ENCODE data around the gene PIEZO1.

Gene PIEZO1

DNA sequence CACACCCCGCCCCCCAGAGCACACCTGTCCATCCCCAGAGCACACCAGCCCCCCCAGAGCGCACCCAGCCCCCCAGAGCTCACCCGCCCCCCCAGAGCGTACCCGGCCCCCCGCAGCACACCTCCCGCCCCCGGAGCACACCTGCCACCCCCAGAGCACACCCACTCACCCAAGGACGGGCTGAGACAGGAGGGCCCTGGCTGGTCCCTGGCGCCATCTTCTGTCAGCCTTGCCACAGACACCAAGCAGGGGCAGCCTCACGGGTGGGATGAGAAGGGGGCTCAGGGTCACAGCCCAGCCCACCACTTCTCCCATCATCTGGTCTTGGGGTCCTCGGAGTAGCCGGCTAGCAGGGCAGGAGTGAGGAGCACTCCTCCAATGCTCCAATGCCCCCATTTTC is 31.8 kb downstream of the PIEZO1 start:
- Mint-ChIP-seq H3K4me3 (no peak overlapping the region), H3K4me1 (peaks cover 13% of the 10 kb centered on the region), H3K27me3 (no peaks in the 10 kb centered on the region), H3K36me3 (ENCODE audit: insufficient read depth) (peaks cover 2% of the 10 kb centered on the region), H3K27ac (ENCODE audit: low read depth) (peak overlapping the region; percentile 51), H3K9me3 (no peaks in the 10 kb centered on the region)
- ATAC-seq (replicated peaks; ENCODE audit: extremely low read depth, poor library complexity, severe bottlenecking) (no peak), DNase-seq (ENCODE audit: low spot score in 2 of 2) (no peak)

DNA sequence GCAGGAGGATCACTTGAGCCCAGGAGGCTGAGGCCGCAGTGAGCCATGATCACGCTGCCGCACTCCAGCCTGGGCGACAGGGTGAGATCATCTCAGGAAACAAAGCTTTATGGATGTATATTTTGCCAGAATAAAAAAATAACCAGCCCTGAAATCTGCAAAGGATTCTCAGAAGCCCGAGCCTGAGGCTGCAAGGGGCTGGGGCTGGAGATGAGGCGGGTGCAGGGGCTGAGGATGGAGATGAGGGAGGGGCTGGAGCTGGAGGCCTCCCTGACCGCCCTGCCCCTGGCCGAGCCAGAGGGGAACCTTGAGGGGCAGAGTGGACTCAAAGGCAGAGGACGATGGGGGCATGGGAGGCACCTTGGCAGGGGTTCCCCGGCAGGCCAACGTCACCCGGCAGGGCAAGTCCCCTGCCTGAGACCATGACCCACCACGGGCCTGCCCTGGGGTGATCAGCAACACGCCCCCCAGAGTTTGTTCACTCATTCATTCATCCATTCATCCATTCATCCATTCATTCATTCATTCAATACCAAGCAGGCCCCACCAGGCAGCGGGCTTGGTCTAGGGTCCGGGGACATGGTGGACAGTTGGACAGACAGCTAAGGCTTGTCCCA is 32.5 kb downstream of the PIEZO1 start:
- Mint-ChIP-seq H3K27ac (ENCODE audit: low read depth) (no peak overlapping the region), H3K9me3 (no peaks in the 10 kb centered on the region), H3K4me1 (peaks cover 13% of the 10 kb centered on the region), H3K4me3 (no peak overlapping the region), H3K36me3 (ENCODE audit: insufficient read depth) (peaks cover 4% of the 10 kb centered on the region), H3K27me3 (no peaks in the 10 kb centered on the region)
- ATAC-seq (replicated peaks; ENCODE audit: extremely low read depth, poor library complexity, severe bottlenecking) (no peak), DNase-seq (ENCODE audit: low spot score in 2 of 2) (no peak)

DNA sequence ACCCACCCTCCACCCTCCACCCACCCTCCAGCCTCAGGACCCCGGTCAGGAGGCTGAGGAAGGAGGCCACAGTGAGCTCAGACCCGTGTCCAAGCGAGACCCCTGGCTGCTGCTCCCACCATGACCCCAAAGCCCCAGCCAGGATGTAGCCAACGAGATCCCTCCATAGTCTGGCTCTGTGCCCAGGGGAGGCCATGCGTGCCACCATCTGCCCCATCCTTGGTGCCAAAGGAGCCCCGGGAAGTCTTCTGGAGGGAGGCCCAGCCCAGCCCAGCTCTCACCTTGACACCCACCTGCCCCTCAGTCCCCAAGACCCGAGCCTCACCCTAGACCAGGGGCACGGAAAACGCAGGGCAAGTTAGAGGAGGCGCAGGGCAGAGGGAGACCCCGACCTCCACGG is 34.2 kb downstream of the PIEZO1 start:
- H3K27ac Mint-ChIP-seq (ENCODE audit: low read depth): no peak overlapping the region
- no peaks in the 10 kb centered on the region for H3K27me3 Mint-ChIP-seq
- peaks cover 9% of the 10 kb centered on the region for H3K36me3 Mint-ChIP-seq (ENCODE audit: insufficient read depth)
- DNase-seq (ENCODE audit: low spot score in 2 of 2): no peak
- ATAC-seq (replicated peaks; ENCODE audit: extremely low read depth, poor library complexity, severe bottlenecking): no peak
- H3K4me3 Mint-ChIP-seq: no peak overlapping the region
- H3K9me3 Mint-ChIP-seq: no peaks in the 10 kb centered on the region
- peaks cover 14% of the 10 kb centered on the region for H3K4me1 Mint-ChIP-seq

DNA sequence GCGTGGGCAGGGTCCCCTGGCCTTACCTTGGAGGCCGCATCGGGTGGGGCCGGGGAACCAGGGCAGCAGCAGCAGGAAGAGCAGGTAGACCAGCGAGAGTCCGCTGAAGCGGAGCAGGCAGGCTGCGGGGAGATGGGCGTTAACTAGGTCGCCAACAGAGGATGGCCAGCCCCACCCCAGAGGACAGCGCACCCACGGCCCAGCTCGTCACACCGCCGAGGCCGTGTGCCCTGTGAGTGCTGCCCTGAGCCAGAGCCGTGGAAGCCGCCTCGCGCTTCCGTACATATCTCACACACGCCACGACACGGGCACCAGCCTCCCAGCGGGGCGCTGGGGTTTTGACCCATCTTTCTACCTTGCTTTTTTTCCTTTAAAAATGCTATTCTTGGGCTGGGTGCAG is 35.7 kb downstream of the PIEZO1 start:
- DNase-seq (ENCODE audit: low spot score in 2 of 2) (no peak), ATAC-seq (replicated peaks; ENCODE audit: extremely low read depth, poor library complexity, severe bottlenecking) (no peak)
- no peaks in the 10 kb centered on the region for H3K9me3 Mint-ChIP-seq
- no peak overlapping the region for H3K4me3 Mint-ChIP-seq
- peaks cover 21% of the 10 kb centered on the region for H3K4me1 Mint-ChIP-seq
- no peak overlapping the region for H3K27ac Mint-ChIP-seq (ENCODE audit: low read depth)
- H3K36me3 Mint-ChIP-seq (ENCODE audit: insufficient read depth): peaks cover 11% of the 10 kb centered on the region
- no peaks in the 10 kb centered on the region for H3K27me3 Mint-ChIP-seq

DNA sequence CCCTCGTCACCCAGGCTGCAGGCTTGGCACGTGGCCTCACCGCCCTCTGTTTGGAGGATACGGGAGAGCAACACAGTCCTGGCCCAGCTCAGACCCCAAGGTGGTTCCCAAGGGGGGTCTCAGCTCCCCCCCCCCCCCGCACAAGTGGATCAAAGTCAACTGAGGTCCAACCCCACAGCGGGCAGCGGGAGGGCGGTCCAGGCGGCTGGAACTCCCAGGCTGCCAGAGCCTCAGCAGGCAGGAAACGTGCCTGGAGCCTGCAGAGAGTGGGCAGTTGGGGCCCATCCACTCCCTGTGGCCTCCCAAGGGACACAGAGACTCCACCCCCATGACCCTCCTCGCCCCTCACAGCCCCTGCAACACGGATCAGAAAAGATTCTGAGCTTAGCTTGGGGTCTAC is 36.7 kb downstream of the PIEZO1 start:
- H3K9me3 Mint-ChIP-seq: no peaks in the 10 kb centered on the region
- H3K36me3 Mint-ChIP-seq (ENCODE audit: insufficient read depth): peaks cover 11% of the 10 kb centered on the region
- ATAC-seq (replicated peaks; ENCODE audit: extremely low read depth, poor library complexity, severe bottlenecking) (no peak), DNase-seq (ENCODE audit: low spot score in 2 of 2) (no peak)
- H3K27me3 Mint-ChIP-seq: no peaks in the 10 kb centered on the region
- no peak overlapping the region for H3K4me3 Mint-ChIP-seq
- peaks cover 21% of the 10 kb centered on the region for H3K4me1 Mint-ChIP-seq
- H3K27ac Mint-ChIP-seq (ENCODE audit: low read depth): peak overlapping the region; percentile 55

DNA sequence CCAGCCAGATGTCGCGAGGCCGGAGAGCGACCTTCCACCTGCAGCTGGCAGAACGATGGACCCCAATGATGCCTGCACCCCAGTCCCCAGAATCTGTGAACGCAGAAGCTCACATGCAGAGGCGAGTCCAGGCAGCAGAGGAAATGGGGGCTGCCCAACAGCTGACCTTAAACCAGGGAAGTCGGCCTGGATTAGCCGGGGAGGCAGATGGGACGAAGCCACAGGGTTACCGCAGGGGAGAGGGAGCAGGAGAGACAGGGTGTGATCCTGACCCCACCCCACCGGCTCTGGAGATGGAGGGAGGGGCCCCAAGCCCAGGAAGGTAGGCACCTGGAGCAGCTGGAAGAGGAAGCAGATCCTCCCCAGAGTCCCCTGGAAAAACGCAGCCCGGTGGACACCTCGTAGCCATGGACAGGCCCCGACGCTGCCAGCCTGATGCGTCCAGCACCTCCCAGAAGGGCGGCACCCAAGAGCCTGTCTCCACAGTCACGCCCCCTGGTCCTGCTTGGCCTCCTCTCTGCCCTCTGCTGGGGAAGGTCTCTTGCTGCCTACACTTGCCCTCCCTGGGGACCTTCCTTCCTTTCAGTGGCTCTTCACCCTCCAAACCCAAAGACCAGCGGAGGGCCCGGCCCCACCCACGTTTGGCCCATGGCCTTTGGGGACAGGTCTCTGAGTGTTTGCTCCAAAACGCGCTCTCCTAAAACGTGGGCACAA is 37.3 kb downstream of the PIEZO1 start:
- Mint-ChIP-seq H3K36me3 (ENCODE audit: insufficient read depth) (peaks cover 11% of the 10 kb centered on the region), H3K27me3 (no peaks in the 10 kb centered on the region), H3K4me1 (peaks cover 21% of the 10 kb centered on the region), H3K27ac (ENCODE audit: low read depth) (peak overlapping the region; percentile 55), H3K9me3 (no peaks in the 10 kb centered on the region), H3K4me3 (no peak overlapping the region)
- DNase-seq (ENCODE audit: low spot score in 2 of 2) (no peak), ATAC-seq (replicated peaks; ENCODE audit: extremely low read depth, poor library complexity, severe bottlenecking) (no peak)

DNA sequence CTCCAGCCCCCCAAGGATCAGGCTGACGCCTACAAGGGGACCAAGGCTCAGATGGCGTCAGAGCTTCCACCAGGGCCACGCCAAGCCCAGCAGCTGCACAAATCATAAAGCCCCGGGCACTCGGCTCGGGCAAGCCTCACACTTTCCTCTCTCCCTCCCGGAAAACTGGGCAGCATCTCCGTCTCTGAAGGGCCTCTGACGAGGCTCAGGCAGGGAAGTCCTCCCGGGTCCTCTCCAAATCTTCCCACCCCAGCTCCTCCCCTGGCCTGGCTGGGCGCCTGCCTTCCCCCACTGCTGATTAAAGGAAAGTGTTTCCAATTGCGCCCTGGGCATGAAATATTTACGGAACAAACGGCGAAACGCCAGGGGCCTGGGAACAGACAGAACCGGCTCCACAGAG is 38.5 kb downstream of the PIEZO1 start:
- peaks cover 11% of the 10 kb centered on the region for H3K36me3 Mint-ChIP-seq (ENCODE audit: insufficient read depth)
- H3K4me3 Mint-ChIP-seq: peak overlapping the region; percentile 40
- peak overlapping the region; percentile 89 for H3K27ac Mint-ChIP-seq (ENCODE audit: low read depth)
- H3K9me3 Mint-ChIP-seq: no peaks in the 10 kb centered on the region
- ATAC-seq (replicated peaks; ENCODE audit: extremely low read depth, poor library complexity, severe bottlenecking): no peak
- no peaks in the 10 kb centered on the region for H3K27me3 Mint-ChIP-seq
- peaks cover 21% of the 10 kb centered on the region for H3K4me1 Mint-ChIP-seq
- DNase-seq (ENCODE audit: low spot score in 2 of 2): no peak

DNA sequence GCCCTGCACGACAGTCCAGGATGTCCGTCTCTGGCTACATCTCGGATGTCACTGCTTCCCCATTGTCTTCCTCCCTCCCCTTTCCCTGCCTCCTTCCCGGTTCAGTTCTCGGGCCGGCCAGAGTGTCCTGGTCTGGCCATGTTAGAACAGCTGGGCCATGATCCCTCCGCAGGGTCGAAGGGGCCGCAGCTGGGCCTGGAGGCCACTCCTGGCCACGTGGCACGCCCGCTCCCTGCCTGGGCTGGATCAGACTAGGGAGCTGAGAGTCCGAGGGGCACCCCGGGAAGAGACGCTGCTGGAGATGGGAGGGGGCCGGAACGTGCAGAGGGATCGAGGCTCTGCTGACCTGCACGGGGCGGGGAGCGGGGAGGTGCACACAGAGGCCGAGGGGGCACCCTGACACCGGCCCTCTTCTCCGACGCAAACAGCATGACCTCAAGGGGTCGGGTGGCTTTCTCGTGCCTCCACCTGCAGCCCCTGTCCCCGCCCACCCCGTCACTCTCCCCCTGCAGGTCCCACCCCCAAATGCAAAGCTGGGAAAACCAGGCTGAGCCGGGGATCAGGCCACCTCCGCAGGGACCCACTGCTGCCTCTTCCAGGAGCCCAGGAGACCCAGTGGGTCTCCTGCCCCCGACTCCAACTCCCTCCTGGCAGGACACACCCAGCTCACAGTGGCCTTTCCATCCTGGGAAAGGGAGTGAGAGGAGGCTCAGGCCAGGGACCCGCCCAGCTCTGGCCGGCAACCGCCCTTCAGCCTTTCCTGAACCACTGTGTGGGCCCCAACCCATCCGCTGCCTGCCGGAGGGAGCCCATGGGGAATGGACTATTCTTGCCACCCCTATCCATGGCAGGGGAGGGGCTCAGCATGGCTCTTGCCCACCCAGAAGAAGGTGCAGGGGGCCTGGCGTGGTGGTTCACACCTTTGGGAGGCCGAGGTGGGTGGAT is 40.2 kb downstream of the PIEZO1 start:
- no peak for DNase-seq (ENCODE audit: low spot score in 2 of 2)
- no peaks in the 10 kb centered on the region for H3K9me3 Mint-ChIP-seq
- no peaks in the 10 kb centered on the region for H3K27me3 Mint-ChIP-seq
- peaks cover 21% of the 10 kb centered on the region for H3K4me1 Mint-ChIP-seq
- H3K27ac Mint-ChIP-seq (ENCODE audit: low read depth): peak overlapping the region; percentile 89
- H3K36me3 Mint-ChIP-seq (ENCODE audit: insufficient read depth): peaks cover 15% of the 10 kb centered on the region
- H3K4me3 Mint-ChIP-seq: peak overlapping the region; percentile 61
- ATAC-seq (replicated peaks; ENCODE audit: extremely low read depth, poor library complexity, severe bottlenecking): no peak

DNA sequence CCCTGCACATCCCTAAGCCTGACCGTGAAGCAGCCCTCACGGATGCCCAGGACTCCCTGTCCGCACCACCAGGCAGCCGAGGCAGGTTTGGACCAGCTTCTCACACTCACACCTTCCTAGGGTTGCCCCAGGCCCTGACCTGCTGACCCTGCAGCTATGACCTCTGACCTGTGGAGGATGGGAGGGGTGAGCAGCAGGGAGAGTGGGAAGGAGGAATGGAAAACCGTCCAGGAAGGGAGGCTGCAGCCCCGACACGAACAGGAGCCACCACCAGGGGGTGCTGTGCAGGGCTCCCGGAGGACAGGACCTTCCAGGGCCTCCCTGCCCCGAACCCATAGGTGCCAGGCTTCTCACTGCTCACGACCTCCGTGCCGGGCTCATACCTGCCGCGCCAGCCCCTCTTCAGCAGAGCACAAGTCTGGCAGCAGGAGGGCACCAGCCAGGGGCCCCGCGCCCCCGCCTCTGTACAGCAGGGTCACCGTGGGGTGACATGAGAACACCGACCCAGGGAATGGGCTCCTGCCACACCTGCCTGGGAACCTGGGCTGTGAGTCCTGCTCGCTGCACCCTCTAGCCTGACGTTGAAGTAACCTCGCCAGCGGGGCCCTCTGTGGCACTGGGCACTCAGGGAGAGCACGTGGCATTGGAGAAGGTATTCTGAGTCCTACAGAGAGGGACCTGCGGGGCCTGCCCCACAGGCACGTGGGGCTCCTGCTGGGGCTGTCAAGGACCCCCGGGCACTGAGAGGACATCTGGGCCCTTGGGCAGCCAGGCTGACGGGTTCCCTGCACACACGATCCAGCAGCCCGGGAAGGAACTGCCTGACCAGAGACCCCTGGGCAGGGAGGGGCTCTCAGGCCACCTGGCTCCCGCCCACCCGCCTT is 41.1 kb downstream of the PIEZO1 start:
- Mint-ChIP-seq H3K4me3 (peak overlapping the region; percentile 25), H3K27me3 (no peaks in the 10 kb centered on the region), H3K36me3 (ENCODE audit: insufficient read depth) (peaks cover 15% of the 10 kb centered on the region), H3K27ac (ENCODE audit: low read depth) (peak overlapping the region; percentile 44), H3K4me1 (peaks cover 22% of the 10 kb centered on the region), H3K9me3 (no peaks in the 10 kb centered on the region)
- DNase-seq (ENCODE audit: low spot score in 2 of 2) (peak; percentile 48 to 64), ATAC-seq (replicated peaks; ENCODE audit: extremely low read depth, poor library complexity, severe bottlenecking) (no peak)

DNA sequence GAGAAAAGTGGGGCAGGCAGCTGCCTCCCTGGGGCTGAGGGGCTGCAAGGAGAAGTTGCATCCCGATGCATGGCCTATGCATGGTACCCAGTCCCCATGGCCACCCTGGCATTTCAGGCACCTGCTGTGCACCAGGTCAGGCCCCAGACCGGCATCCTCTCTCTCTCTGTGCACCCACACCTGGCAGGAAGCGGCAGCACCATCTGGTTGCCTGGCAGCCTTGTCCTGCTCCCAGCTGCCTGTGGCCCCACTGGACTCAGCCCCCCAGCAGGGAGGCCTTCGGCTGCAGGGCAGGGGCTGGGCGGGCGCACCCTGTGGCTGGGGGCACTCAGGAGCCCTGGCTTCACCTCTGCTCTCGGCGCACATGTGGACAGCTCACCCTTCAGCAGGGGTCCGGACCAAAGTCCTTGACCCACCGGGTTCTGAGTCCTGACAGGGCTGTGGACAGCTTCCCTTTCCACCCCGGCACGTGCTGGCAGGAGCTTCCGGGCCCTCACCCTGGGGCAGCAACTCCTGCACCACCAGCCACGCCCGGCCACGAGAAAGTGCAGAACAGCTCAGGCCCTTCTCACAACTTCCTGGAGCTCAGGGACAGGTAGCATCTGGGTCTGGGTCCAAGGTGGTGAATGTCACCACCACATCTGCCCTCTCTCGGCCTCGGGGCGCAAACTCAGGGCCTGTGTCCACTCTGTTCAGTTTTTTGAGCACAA is 42.0 kb downstream of the PIEZO1 start:
- DNase-seq (ENCODE audit: low spot score in 2 of 2) (no peak), ATAC-seq (replicated peaks; ENCODE audit: extremely low read depth, poor library complexity, severe bottlenecking) (no peak)
- Mint-ChIP-seq H3K27me3 (no peaks in the 10 kb centered on the region), H3K4me3 (no peak overlapping the region), H3K27ac (ENCODE audit: low read depth) (no peak overlapping the region), H3K4me1 (peaks cover 24% of the 10 kb centered on the region), H3K36me3 (ENCODE audit: insufficient read depth) (peaks cover 16% of the 10 kb centered on the region), H3K9me3 (no peaks in the 10 kb centered on the region)

DNA sequence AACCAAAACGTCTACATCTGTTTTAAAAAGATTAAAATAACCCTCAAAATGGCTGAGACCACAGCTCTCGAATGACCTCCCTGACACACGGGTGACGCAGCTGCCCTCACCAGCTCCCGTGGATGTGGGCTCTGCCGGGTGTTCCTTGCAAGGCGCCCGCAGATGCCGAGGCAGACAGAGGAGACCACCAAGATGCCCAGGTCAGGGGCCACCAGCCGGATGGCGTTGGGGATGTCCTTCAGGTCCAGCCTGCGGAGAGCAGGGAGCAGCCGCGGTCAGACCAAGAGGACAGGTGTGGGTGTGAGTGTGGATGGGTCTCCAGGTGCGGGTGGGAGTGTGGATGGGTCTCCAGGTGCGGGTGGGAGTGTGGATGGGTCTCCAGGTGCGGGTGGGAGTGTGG is 43.7 kb downstream of the PIEZO1 start:
- Mint-ChIP-seq H3K27me3 (no peaks in the 10 kb centered on the region), H3K36me3 (ENCODE audit: insufficient read depth) (peaks cover 16% of the 10 kb centered on the region), H3K27ac (ENCODE audit: low read depth) (no peak overlapping the region), H3K4me1 (peaks cover 18% of the 10 kb centered on the region), H3K9me3 (no peaks in the 10 kb centered on the region), H3K4me3 (no peak overlapping the region)
- no peak for ATAC-seq (replicated peaks; ENCODE audit: extremely low read depth, poor library complexity, severe bottlenecking)
- no peak for DNase-seq (ENCODE audit: low spot score in 2 of 2)

DNA sequence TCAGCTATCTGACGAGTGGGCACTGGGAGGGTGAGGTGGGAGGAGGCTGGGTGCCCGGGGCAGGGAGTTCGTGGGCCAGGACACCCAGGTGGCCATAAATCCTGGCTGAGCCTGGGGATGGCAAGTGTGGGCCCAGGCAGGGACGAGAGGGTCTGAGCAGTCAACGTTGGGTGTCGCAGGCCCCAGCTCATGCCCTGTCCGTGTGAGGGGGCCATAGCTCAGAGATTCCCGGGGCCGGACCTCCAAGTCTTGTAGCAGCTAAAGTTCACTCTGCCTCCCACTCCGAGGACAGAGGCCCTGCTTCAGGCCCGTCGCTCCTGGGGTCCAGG is 44.3 kb downstream of the PIEZO1 start:
- ATAC-seq (replicated peaks; ENCODE audit: extremely low read depth, poor library complexity, severe bottlenecking) (no peak), DNase-seq (ENCODE audit: low spot score in 2 of 2) (no peak)
- Mint-ChIP-seq H3K4me3 (no peak overlapping the region), H3K9me3 (no peaks in the 10 kb centered on the region), H3K27me3 (no peaks in the 10 kb centered on the region), H3K27ac (ENCODE audit: low read depth) (no peak overlapping the region), H3K36me3 (ENCODE audit: insufficient read depth) (peaks cover 13% of the 10 kb centered on the region), H3K4me1 (peaks cover 11% of the 10 kb centered on the region)

Measured in central memory CD8-positive, alpha-beta T cell (primary cell).